Thyroid gland (tissue), 4 donors: Measurements from ENCODE around the gene ATIC.

Experiments used
- CTCF ChIP-seq, 6 experiments: fragments of 200-600 bp in 3 of 6; fragments of 450-650 bp in 3 of 6; sonication (generic) in 3 of 6; IDR thresholded peaks; one replicate each; pipeline ENCODE4 v1.5.1; 2016 to 2019; ENCODE audit warnings: antibody characterized with exemption in 6 of 6, mild to moderate bottlenecking in 2 of 6, inconsistent platforms in 1 of 6, moderate library complexity in 1 of 6
- POLR2A ChIP-seq, 2 donors: fragments of 450-650 bp; IDR thresholded peaks; one replicate each; pipeline ENCODE4 v1.6.1; 2017; ENCODE audit warnings: antibody characterized with exemption in 2 of 2, mild to moderate bottlenecking in 2 of 2, moderate library complexity in 1 of 2

GRCh38 chr2:215328066-215328465, 16.2 kb downstream of the ATIC start:
- TF ChIP-seq CTCF (IDR thresholded peaks at IDR 0.05) (no peak), POLR2A (IDR thresholded peaks at IDR 0.05) (no peak)
